Sigmoid colon (tissue), 4 donors: ENCODE measurements around the gene SERPINA5.

Source experiments
- EP300 ChIP-seq, 4 donors: sonication (generic); formaldehyde crosslinking; IDR thresholded peaks; one replicate each; pipeline ENCODE4 v1.6.1; 2017; ENCODE audit warnings: antibody characterized with exemption in 4 of 4
- POLR2AphosphoS5 ChIP-seq, 4 donors: sonication (generic); formaldehyde crosslinking; IDR thresholded peaks; one replicate each; pipeline ENCODE4 v1.6.1; 2017; ENCODE audit warnings: antibody characterized with exemption in 4 of 4
- TF ChIP-seq, protein P1 (sequence below), 4 experiments: fragments of 450-650 bp in 3 of 4; fragments of 200-600 bp in 1 of 4; IDR thresholded peaks; one replicate each; pipeline ENCODE4 v1.5.1; 2016 to 2019; ENCODE audit warnings: antibody characterized with exemption in 4 of 4, mild to moderate bottlenecking in 3 of 4, moderate library complexity in 2 of 4

DNA sequence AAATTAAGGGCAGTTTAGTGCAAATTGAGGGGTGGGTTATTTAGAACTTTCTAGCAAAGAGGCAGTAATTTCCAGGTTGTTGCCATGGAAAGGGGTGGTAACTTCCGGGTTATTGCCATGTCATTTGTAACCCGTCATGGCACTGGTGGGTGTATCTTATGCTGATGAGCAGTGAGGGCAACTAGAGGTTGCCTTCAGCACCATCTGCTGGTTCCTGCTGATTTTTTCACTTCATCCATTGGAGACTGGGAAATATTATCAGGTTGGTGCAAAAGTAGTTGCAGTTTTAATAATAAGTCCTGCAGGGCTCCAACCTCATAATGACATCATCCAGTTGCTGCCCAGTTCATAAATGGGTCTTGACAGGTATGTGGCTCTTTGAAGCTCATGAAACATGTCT lies 44.4 kb upstream of the SERPINA5 start:
- TF ChIP-seq, protein P1, sequence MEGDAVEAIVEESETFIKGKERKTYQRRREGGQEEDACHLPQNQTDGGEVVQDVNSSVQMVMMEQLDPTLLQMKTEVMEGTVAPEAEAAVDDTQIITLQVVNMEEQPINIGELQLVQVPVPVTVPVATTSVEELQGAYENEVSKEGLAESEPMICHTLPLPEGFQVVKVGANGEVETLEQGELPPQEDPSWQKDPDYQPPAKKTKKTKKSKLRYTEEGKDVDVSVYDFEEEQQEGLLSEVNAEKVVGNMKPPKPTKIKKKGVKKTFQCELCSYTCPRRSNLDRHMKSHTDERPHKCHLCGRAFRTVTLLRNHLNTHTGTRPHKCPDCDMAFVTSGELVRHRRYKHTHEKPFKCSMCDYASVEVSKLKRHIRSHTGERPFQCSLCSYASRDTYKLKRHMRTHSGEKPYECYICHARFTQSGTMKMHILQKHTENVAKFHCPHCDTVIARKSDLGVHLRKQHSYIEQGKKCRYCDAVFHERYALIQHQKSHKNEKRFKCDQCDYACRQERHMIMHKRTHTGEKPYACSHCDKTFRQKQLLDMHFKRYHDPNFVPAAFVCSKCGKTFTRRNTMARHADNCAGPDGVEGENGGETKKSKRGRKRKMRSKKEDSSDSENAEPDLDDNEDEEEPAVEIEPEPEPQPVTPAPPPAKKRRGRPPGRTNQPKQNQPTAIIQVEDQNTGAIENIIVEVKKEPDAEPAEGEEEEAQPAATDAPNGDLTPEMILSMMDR (IDR thresholded peaks at IDR 0.05): no peak
- TF ChIP-seq POLR2AphosphoS5 (IDR thresholded peaks at IDR 0.05) (no peak), EP300 (IDR thresholded peaks at IDR 0.05) (no peak)
